ENCODE results near the gene BCLAF1. TPM values are rescaled to one million over a fixed set of nuclear protein-coding genes. Genes with fewer than 3 reads are reported as not detected.

Gene BCLAF1
- total RNA-seq, 4 donors from 2014 or later, result 88.7 to 495 (median 174) TPM

GRCh38 chr6:136253734-136254133, 35.9 kb downstream of the BCLAF1 start:
- TF ChIP-seq, protein P1, sequence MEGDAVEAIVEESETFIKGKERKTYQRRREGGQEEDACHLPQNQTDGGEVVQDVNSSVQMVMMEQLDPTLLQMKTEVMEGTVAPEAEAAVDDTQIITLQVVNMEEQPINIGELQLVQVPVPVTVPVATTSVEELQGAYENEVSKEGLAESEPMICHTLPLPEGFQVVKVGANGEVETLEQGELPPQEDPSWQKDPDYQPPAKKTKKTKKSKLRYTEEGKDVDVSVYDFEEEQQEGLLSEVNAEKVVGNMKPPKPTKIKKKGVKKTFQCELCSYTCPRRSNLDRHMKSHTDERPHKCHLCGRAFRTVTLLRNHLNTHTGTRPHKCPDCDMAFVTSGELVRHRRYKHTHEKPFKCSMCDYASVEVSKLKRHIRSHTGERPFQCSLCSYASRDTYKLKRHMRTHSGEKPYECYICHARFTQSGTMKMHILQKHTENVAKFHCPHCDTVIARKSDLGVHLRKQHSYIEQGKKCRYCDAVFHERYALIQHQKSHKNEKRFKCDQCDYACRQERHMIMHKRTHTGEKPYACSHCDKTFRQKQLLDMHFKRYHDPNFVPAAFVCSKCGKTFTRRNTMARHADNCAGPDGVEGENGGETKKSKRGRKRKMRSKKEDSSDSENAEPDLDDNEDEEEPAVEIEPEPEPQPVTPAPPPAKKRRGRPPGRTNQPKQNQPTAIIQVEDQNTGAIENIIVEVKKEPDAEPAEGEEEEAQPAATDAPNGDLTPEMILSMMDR (IDR thresholded peaks at IDR 0.05), result no peak
- no peak for TF ChIP-seq EP300 (IDR thresholded peaks at IDR 0.05; ENCODE audit: low read depth)
- TF ChIP-seq POLR2AphosphoS5 (IDR thresholded peaks at IDR 0.05), result no peak
- no peak for TF ChIP-seq POLR2A (IDR thresholded peaks at IDR 0.05)
- intact Hi-C loops (cut with DNase I; ENCODE audit: low total_unique reads) (no loop called here), in situ Hi-C loops (cut with MboI; ENCODE audit: low pct_ligation_motif_present in 1 of 4, low pct_unique_long_range_greater_than_20kb in 1 of 4, low sequenced_read_pairs in 3 of 4) (no loop called here)
- Histone ChIP-seq H3K4me1 (peaks cover 11 to 22% (median 14%) of the 10 kb centered on the region in 4 donors), H3K36me3 (peaks cover 0 to 28% (median 6%) of the 10 kb centered on the region in 4 donors), H3K4me3 (no peak overlapping the region), H3K27ac (no peak overlapping the region), H3K27me3 (no peaks in the 10 kb centered on the region), H3K9me3 (no peaks in the 10 kb centered on the region)
- 82 to 85% methylated on average over 4 to 6 of the region's 6 CpGs for WGBS, 2 donors (ENCODE audit: low coverage in 1 of 2)
- no peak for DNase-seq

- Histone ChIP-seq H3K4me1 (peaks cover 11 to 22% (median 14%) of the 10 kb centered on the region in 4 donors), H3K27me3 (no peaks in the 10 kb centered on the region), H3K4me3 (no peak overlapping the region), H3K36me3 (peaks cover 0 to 16% (median 2%) of the 10 kb centered on the region in 4 donors), H3K9me3 (no peaks in the 10 kb centered on the region), H3K27ac (no peak overlapping the region)
- TF ChIP-seq POLR2A (IDR thresholded peaks at IDR 0.05) (no peak), POLR2AphosphoS5 (IDR thresholded peaks at IDR 0.05) (peak in 1 of 3 donors; percentile 29), EP300 (IDR thresholded peaks at IDR 0.05; ENCODE audit: low read depth) (no peak)
- WGBS, 2 donors (ENCODE audit: low coverage in 1 of 2), result 35 to 58% methylated on average over 2 of the region's 2 CpGs
- intact Hi-C loops (cut with DNase I; ENCODE audit: low total_unique reads), result no loop called here
- no peak for DNase-seq
- in situ Hi-C loops (cut with MboI; ENCODE audit: low pct_ligation_motif_present in 1 of 4, low pct_unique_long_range_greater_than_20kb in 1 of 4, low sequenced_read_pairs in 3 of 4), result no loop called here
These were observed 37.2 kb downstream of the BCLAF1 start for GRCh38 chr6:136252441-136252840.

DNA sequence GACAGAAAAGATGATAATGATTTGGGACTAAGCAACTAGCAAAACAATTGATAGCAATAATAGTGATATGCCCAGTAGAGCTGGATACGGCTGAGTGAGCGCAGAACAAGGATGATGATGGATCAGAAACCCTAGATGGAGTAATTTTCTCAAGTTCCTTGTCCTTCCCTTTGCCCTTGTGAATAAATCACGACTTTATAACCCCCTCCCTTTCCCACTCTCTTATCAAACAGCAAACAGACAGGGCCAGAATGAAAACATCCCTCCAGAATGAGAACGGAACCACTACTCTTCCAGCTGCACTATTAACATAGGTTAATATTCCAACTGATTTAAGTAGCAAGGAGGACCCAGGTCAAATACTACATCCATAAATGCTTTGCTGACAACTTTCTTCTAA, 38.3 kb downstream of the BCLAF1 start:
- 38 to 44% methylated on average over 4 of the region's 4 CpGs for WGBS, 2 donors (ENCODE audit: low coverage in 1 of 2)

GRCh38 chr6:136250686-136251008, 39.0 kb downstream of the BCLAF1 start:
- Histone ChIP-seq H3K4me1 (peaks cover 11 to 22% (median 14%) of the 10 kb centered on the region in 4 donors), H3K4me3 (peak overlapping the region; percentile 51 to 65 (median 60)), H3K27ac (peak overlapping the region; percentile 49 to 77 (median 62)), H3K27me3 (no peaks in the 10 kb centered on the region), H3K9me3 (no peaks in the 10 kb centered on the region), H3K36me3 (no peaks in the 10 kb centered on the region)
- in situ Hi-C loops (cut with MboI; ENCODE audit: low pct_ligation_motif_present in 1 of 4, low pct_unique_long_range_greater_than_20kb in 1 of 4, low sequenced_read_pairs in 3 of 4), result no loop called here
- 5% methylated on average over 8 of the region's 8 CpGs; no CpG with 5 or more reads in 1 of the 2 donors for WGBS, 2 donors (ENCODE audit: low coverage in 1 of 2)
- no peak for DNase-seq
- intact Hi-C loops (cut with DNase I; ENCODE audit: low total_unique reads), result no loop called here
- TF ChIP-seq POLR2A (IDR thresholded peaks at IDR 0.05) (no peak), EP300 (IDR thresholded peaks at IDR 0.05; ENCODE audit: low read depth) (no peak)
- TF ChIP-seq, protein P1 (IDR thresholded peaks at IDR 0.05), result peak in 1 of 5 experiments; percentile 12

More for the DNA sequence above, 38.3 kb downstream of the BCLAF1 start:
- Histone ChIP-seq H3K4me1 (peaks cover 11 to 22% (median 14%) of the 10 kb centered on the region in 4 donors), H3K9me3 (no peaks in the 10 kb centered on the region), H3K27ac (no peak overlapping the region), H3K36me3 (peaks cover 0 to 7% (median 0%) of the 10 kb centered on the region in 4 donors), H3K27me3 (no peaks in the 10 kb centered on the region), H3K4me3 (peak overlapping the region in 1 of 4 donors; percentile 56)
- in situ Hi-C loops (cut with MboI; ENCODE audit: low pct_ligation_motif_present in 1 of 4, low pct_unique_long_range_greater_than_20kb in 1 of 4, low sequenced_read_pairs in 3 of 4) (no loop called here), intact Hi-C loops (cut with DNase I; ENCODE audit: low total_unique reads) (no loop called here)
- no peak for DNase-seq
- TF ChIP-seq EP300 (IDR thresholded peaks at IDR 0.05; ENCODE audit: low read depth), result no peak
- TF ChIP-seq, protein P1 (IDR thresholded peaks at IDR 0.05), result no peak
- TF ChIP-seq POLR2A (IDR thresholded peaks at IDR 0.05), result no peak
- no peak for TF ChIP-seq POLR2AphosphoS5 (IDR thresholded peaks at IDR 0.05)
